ENCODE measurements around the gene TGFBR3L.

DNA sequence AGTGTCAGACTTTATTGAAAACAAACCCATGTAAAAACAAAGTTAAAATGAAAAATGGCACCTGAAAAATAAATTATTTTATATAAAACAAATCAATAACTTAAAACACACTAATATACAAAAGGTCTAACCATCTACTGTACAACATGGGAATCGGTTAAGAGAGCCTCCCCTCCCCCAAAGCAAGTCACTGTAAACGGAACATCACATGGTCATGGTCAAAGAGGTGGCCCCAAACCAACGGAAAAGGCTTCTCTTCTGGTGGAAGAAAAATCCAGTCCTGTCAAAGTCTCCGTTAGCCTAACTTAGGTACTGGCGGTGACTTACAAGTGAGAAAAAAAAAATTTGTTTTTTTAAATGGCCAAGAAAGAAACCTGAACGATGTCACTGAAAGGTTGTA, 44.6 kb downstream of the TGFBR3L start:
- TF ChIP-seq, protein P1, sequence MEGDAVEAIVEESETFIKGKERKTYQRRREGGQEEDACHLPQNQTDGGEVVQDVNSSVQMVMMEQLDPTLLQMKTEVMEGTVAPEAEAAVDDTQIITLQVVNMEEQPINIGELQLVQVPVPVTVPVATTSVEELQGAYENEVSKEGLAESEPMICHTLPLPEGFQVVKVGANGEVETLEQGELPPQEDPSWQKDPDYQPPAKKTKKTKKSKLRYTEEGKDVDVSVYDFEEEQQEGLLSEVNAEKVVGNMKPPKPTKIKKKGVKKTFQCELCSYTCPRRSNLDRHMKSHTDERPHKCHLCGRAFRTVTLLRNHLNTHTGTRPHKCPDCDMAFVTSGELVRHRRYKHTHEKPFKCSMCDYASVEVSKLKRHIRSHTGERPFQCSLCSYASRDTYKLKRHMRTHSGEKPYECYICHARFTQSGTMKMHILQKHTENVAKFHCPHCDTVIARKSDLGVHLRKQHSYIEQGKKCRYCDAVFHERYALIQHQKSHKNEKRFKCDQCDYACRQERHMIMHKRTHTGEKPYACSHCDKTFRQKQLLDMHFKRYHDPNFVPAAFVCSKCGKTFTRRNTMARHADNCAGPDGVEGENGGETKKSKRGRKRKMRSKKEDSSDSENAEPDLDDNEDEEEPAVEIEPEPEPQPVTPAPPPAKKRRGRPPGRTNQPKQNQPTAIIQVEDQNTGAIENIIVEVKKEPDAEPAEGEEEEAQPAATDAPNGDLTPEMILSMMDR (conservative IDR thresholded peaks at IDR 0.05) = no peak
- no peak for TF ChIP-seq ZFX (IDR thresholded peaks at IDR 0.05)

All from C4-2B (cell line).